GM12878 (cell line): Measurements from ENCODE around the gene PDILT.
"Not testable (repeated sequence)": the region's sequence is repeated elsewhere in the genome, so short reads cannot be mapped to it uniquely, and the experiment has no call there.

Source experiments
- SIX5 ChIP-seq: IDR thresholded peaks from 2 replicates; pipeline ENCODE4 v1.6.1; 2011; ENCODE audit warnings: mild to moderate bottlenecking, low read depth, low read length, moderate library complexity; ENCODE audit not compliant: severe bottlenecking
- TF ChIP-seq, protein P1 (sequence below): fragments of 450-650 bp; IDR thresholded peaks from 2 replicates; pipeline ENCODE4 v1.6.1; 2016; ENCODE audit warnings: mild to moderate bottlenecking

GRCh38 chr16:20429499-20429898 lies 25.0 kb upstream of the PDILT start:
- TF ChIP-seq SIX5: not testable (repeated sequence)
- TF ChIP-seq, protein P1, sequence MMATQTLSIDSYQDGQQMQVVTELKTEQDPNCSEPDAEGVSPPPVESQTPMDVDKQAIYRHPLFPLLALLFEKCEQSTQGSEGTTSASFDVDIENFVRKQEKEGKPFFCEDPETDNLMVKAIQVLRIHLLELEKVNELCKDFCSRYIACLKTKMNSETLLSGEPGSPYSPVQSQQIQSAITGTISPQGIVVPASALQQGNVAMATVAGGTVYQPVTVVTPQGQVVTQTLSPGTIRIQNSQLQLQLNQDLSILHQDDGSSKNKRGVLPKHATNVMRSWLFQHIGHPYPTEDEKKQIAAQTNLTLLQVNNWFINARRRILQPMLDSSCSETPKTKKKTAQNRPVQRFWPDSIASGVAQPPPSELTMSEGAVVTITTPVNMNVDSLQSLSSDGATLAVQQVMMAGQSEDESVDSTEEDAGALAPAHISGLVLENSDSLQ: not testable (repeated sequence)
